Neural cell (in vitro differentiated cells): ENCODE data around the gene THADA. TPM values are rescaled to one million over a fixed set of nuclear protein-coding genes. Genes with fewer than 3 reads are reported as not detected.

Experiments used
- H2AFZ ChIP-seq: fragments of 200-600, 300-800 bp; sonication (generic), shearing (Covaris generic); 2 replicates; pipeline ENCODE4 v1.6.0; 2014; ENCODE audit warnings: low read depth, mild to moderate bottlenecking, antibody characterized with exemption, low read length, moderate library complexity
- H3F3A ChIP-seq: fragments of 200-600 bp; shearing (Covaris generic); 2 replicates; pipeline ENCODE4 v1.6.1; 2016; ENCODE audit warnings: mild to moderate bottlenecking, moderate library complexity, mixed read lengths, antibody characterized with exemption, low read length; ENCODE audit not compliant: insufficient read depth, poor library complexity, severe bottlenecking
- H3K27ac ChIP-seq: fragments of 200-600, 300-800 bp; sonication (generic), shearing (Covaris generic); 2 replicates; pipeline ENCODE4 v1.5.1; 2014; ENCODE audit warnings: mild to moderate bottlenecking, low read length, moderate library complexity
- H3K27me3 ChIP-seq: fragments of 300-800, 200-600 bp; sonication (generic), shearing (Covaris generic); 2 replicates; pipeline ENCODE4 v1.6.0; 2014; ENCODE audit warnings: mild to moderate bottlenecking, low read depth, low read length, moderate library complexity; ENCODE audit not compliant: insufficient read depth
- H3K36me3 ChIP-seq: fragments of 300-800, 200-600 bp; sonication (generic), shearing (Covaris generic); 2 replicates; pipeline ENCODE4 v1.5.1; 2014; ENCODE audit warnings: mild to moderate bottlenecking, antibody characterized with exemption, low read length, moderate library complexity; ENCODE audit not compliant: insufficient read depth
- H3K4me2 ChIP-seq: fragments of 300-800, 200-600 bp; sonication (generic), shearing (Covaris generic); 2 replicates; pipeline ENCODE4 v1.6.0; 2014; ENCODE audit warnings: mild to moderate bottlenecking, low read length
- H3K4me3 ChIP-seq: fragments of 300-800, 200-600 bp; sonication (generic), shearing (Covaris generic); 2 replicates; pipeline ENCODE4 v1.5.1; 2014; ENCODE audit warnings: mild to moderate bottlenecking, low read length, moderate library complexity
- H3K79me2 ChIP-seq: fragments of 200-600 bp; shearing (Covaris generic); replicated peaks from 2 replicates; pipeline ENCODE4 v1.6.0; 2014; ENCODE audit warnings: mild to moderate bottlenecking, low read length, moderate library complexity; ENCODE audit not compliant: insufficient read depth
- H3K9ac ChIP-seq: fragments of 300-800, 200-600 bp; sonication (generic), shearing (Covaris generic); 2 replicates; pipeline ENCODE4 v1.6.1; 2016; ENCODE audit warnings: mild to moderate bottlenecking, low read length, mixed read lengths
- H3K9me2 ChIP-seq: fragments of 200-600 bp; shearing (Covaris generic); 2 replicates; pipeline ENCODE4 v1.6.1; 2016; ENCODE audit warnings: mild to moderate bottlenecking, low read length, mixed read lengths; ENCODE audit not compliant: insufficient read depth
- H3K9me3 ChIP-seq: fragments of 200-600, 300-800 bp; sonication (generic), shearing (Covaris generic); 2 replicates; pipeline ENCODE4 v1.6.1; 2016; ENCODE audit warnings: mild to moderate bottlenecking, mixed run types, low read length, moderate library complexity, mixed read lengths
- H4K20me1 ChIP-seq: fragments of 200-600 bp; shearing (Covaris generic); 2 replicates; pipeline ENCODE4 v1.6.1; 2016; ENCODE audit warnings: mild to moderate bottlenecking, mixed run types; ENCODE audit not compliant: insufficient read depth
- CTCF ChIP-seq: fragments of 450-650 bp; IDR thresholded peaks from 2 replicates; pipeline ENCODE4 v1.5.1; 2014; ENCODE audit warnings: antibody characterized with exemption, mild to moderate bottlenecking, moderate library complexity; ENCODE audit not compliant: poor library complexity, severe bottlenecking
- EP300 ChIP-seq: fragments of 450-650 bp; conservative IDR thresholded peaks from 2 replicates; pipeline ENCODE4 v1.6.1; 2014; ENCODE audit warnings: antibody characterized with exemption, mild to moderate bottlenecking, moderate library complexity; ENCODE audit not compliant: poor library complexity, severe bottlenecking
- EZH2 ChIP-seq: fragments of 200-600, 300-800 bp; shearing (Covaris generic), sonication (generic); IDR thresholded peaks from 2 replicates; pipeline ENCODE4 v1.6.1; 2014; ENCODE audit warnings: antibody characterized with exemption, low read length, borderline replicate concordance, mild to moderate bottlenecking; ENCODE audit not compliant: insufficient read depth, poor library complexity, severe bottlenecking
- MXI1 ChIP-seq: fragments of 450-650 bp; conservative IDR thresholded peaks from 2 replicates; pipeline ENCODE4 v1.6.1; 2014; ENCODE audit warnings: antibody characterized with exemption, mild to moderate bottlenecking; ENCODE audit not compliant: poor library complexity, severe bottlenecking
- POLR2AphosphoS5 ChIP-seq: IDR thresholded peaks from 2 replicates; pipeline ENCODE4 v1.6.1; 2012
- RAD21 ChIP-seq: fragments of 450-650 bp; conservative IDR thresholded peaks from 2 replicates; pipeline ENCODE4 v1.6.1; 2014; ENCODE audit warnings: antibody characterized with exemption, mild to moderate bottlenecking, moderate library complexity
- REST ChIP-seq: IDR thresholded peaks from 2 replicates; pipeline ENCODE4 v1.6.1; 2012; ENCODE audit warnings: borderline replicate concordance
- SMC3 ChIP-seq: fragments of 450-650 bp; conservative IDR thresholded peaks from 2 replicates; pipeline ENCODE4 v1.6.1; 2014; ENCODE audit warnings: antibody characterized with exemption, mild to moderate bottlenecking, moderate library complexity; ENCODE audit not compliant: poor library complexity
- polyA plus RNA-seq: library from polyadenylated mRNA; depleted of rRNA; stranded (reverse); fragments of >200 nt; gene quantifications from 2 replicates; pipeline ENCODE4 v1.2.3, GENCODE V29; 2014

The THADA gene
- polyA plus RNA-seq, 1 donor from 2014 or later, result 8.5 TPM

GRCh38 chr2:43228321-43228751 lies 367.5 kb downstream of the THADA start:
- TF ChIP-seq EP300 (no peak), RAD21 (no peak), SMC3 (no peak), POLR2AphosphoS5 (no peak), REST (no peak), CTCF (no peak)
- Histone ChIP-seq H3K9ac (no peak overlapping the region), H3K27me3 (peaks cover 46% of the 10 kb centered on the region), H3K27ac (no peak overlapping the region), H3K79me2 (peaks cover 8% of the 10 kb centered on the region), H4K20me1 (no peaks in the 10 kb centered on the region), H2AFZ (no peak overlapping the region), H3K9me2 (no peaks in the 10 kb centered on the region), H3K9me3 (peaks cover 8% of the 10 kb centered on the region), H3K36me3 (no peaks in the 10 kb centered on the region), H3K4me2 (no peak overlapping the region), H3F3A (peaks cover 6% of the 10 kb centered on the region), H3K4me3 (no peak overlapping the region)

GRCh38 chr2:43227830-43228281 lies 368.0 kb downstream of the THADA start:
- H2AFZ ChIP-seq, result no peak overlapping the region
- H3K9ac ChIP-seq, result peak overlapping the region; percentile 57
- H3K9me3 ChIP-seq, result peaks cover 8% of the 10 kb centered on the region

GRCh38 chr2:43226955-43227829 lies 368.6 kb downstream of the THADA start:
- Histone ChIP-seq H3F3A (peaks cover 6% of the 10 kb centered on the region), H3K9me2 (no peaks in the 10 kb centered on the region), H3K27ac (no peak overlapping the region), H3K79me2 (peaks cover 9% of the 10 kb centered on the region), H3K9me3 (peaks cover 8% of the 10 kb centered on the region), H2AFZ (peak overlapping the region; percentile 33), H3K9ac (peak overlapping the region; percentile 57), H4K20me1 (no peaks in the 10 kb centered on the region), H3K36me3 (no peaks in the 10 kb centered on the region), H3K4me2 (peak overlapping the region; percentile 24), H3K4me3 (peak overlapping the region; percentile 81), H3K27me3 (peaks cover 46% of the 10 kb centered on the region)
- TF ChIP-seq MXI1, result peak; percentile 88
- no peak for TF ChIP-seq RAD21
- TF ChIP-seq POLR2AphosphoS5, result peak; percentile 26
- no peak for TF ChIP-seq REST
- TF ChIP-seq EP300, result no peak
- TF ChIP-seq EZH2, result no peak
- TF ChIP-seq SMC3, result peak; percentile 1

More at GRCh38 chr2:43227830-43228281, 368.0 kb downstream of the THADA start:
- H3K4me2 ChIP-seq, result no peak overlapping the region
- H4K20me1 ChIP-seq, result no peaks in the 10 kb centered on the region
- no peak overlapping the region for H3K27ac ChIP-seq
- TF ChIP-seq EP300 (no peak), RAD21 (no peak)
- no peaks in the 10 kb centered on the region for H3K9me2 ChIP-seq
- H3K4me3 ChIP-seq, result peak overlapping the region; percentile 81
- H3K79me2 ChIP-seq, result peaks cover 9% of the 10 kb centered on the region
- H3K36me3 ChIP-seq, result no peaks in the 10 kb centered on the region
- peaks cover 6% of the 10 kb centered on the region for H3F3A ChIP-seq
- H3K27me3 ChIP-seq, result peaks cover 46% of the 10 kb centered on the region
